OCI-LY7 (cell line): ENCODE measurements around the gene PLSCR5. TPM values are rescaled to one million over a fixed set of nuclear protein-coding genes. Genes with fewer than 3 reads are reported as not detected.

Experiments
- BruUV-seq: library from RNA; stranded (reverse); fragments of 400-500 nt; replicated peaks from 2 replicates; lab custom pipeline; 2021; lab: Mats Ljungman, UMichigan
- CTCF ChIA-PET: fragments of 300-600 bp; sonication (Branson Sonifier 250); formaldehyde crosslinking; loops from one replicate; lab custom pipeline; 2022; ENCODE audit warnings: antibody characterized with exemption; ENCODE audit not compliant: unreplicated experiment; lab: Charles Lee
- POLR2A ChIA-PET: fragments of 300-600 bp; sonication (Branson Sonifier 250); formaldehyde crosslinking; loops from one replicate; lab custom pipeline; 2022; ENCODE audit warnings: antibody characterized with exemption; lab: Charles Lee
- DNase-seq: peaks from one replicate; pipeline ENCODE4 v3.0.0-alpha.2; 2015; ENCODE audit warnings: low spot score
- H2AFZ ChIP-seq: fragments of 200-600 bp; sonication (generic), shearing (Covaris generic); 2 replicates; pipeline ENCODE4 v1.6.1; 2014; ENCODE audit warnings: mild to moderate bottlenecking, antibody characterized with exemption, low read length, moderate library complexity
- H3K27ac ChIP-seq: fragments of 200-600 bp; sonication (generic); 2 replicates; pipeline ENCODE4 v1.5.1; 2014; ENCODE audit warnings: mixed run types, low read depth, mild to moderate bottlenecking, moderate library complexity, low read length, inconsistent platforms; ENCODE audit not compliant: poor library complexity, severe bottlenecking
- H3K36me3 ChIP-seq: fragments of 200-600 bp; sonication (generic); 2 replicates; pipeline ENCODE4 v1.6.1; 2014; ENCODE audit warnings: mild to moderate bottlenecking, antibody characterized with exemption, low read length, moderate library complexity, mixed read lengths; ENCODE audit not compliant: insufficient read depth
- H3K4me1 ChIP-seq: fragments of 200-600 bp; sonication (generic); 2 replicates; pipeline ENCODE4 v1.5.1; 2014; ENCODE audit warnings: mild to moderate bottlenecking, low read length; ENCODE audit not compliant: insufficient read depth, poor library complexity, severe bottlenecking
- H3K4me2 ChIP-seq: fragments of 200-600 bp; sonication (generic); 2 replicates; pipeline ENCODE4 v1.6.1; 2014; ENCODE audit warnings: mild to moderate bottlenecking, low read length
- H3K4me3 ChIP-seq: fragments of 200-600 bp; sonication (generic); 2 replicates; pipeline ENCODE4 v1.5.1; 2014; ENCODE audit warnings: mild to moderate bottlenecking, low read depth, low read length; ENCODE audit not compliant: poor library complexity, severe bottlenecking
- H3K79me2 ChIP-seq: fragments of 200-600 bp; sonication (generic); 2 replicates; pipeline ENCODE4 v1.6.1; 2016; ENCODE audit warnings: low read depth, mild to moderate bottlenecking, low read length, moderate library complexity, mixed read lengths; ENCODE audit not compliant: insufficient read depth
- H3K9me2 ChIP-seq: fragments of 200-600 bp; sonication (generic); 2 replicates; pipeline ENCODE4 v1.6.1; 2016; ENCODE audit warnings: mild to moderate bottlenecking, low read length, mixed read lengths; ENCODE audit not compliant: insufficient read depth
- H3K9me3 ChIP-seq: fragments of 200-600 bp; sonication (generic); 2 replicates; pipeline ENCODE4 v1.6.1; 2014; ENCODE audit warnings: mild to moderate bottlenecking, mixed run types, low read length, mixed read lengths
- H4K20me1 ChIP-seq: fragments of 200-600 bp; sonication (generic); 2 replicates; pipeline ENCODE4 v1.6.1; 2014; ENCODE audit warnings: mild to moderate bottlenecking, antibody characterized with exemption, low read length, moderate library complexity, mixed read lengths; ENCODE audit not compliant: insufficient read depth
- EZH2phosphoT487 ChIP-seq: fragments of 200-600 bp; sonication (generic); IDR thresholded peaks from 2 replicates; pipeline ENCODE4 v1.6.1; 2018; ENCODE audit warnings: low read depth, borderline replicate concordance, mild to moderate bottlenecking, mixed run types, antibody characterized with exemption, low read length, moderate library complexity, mixed read lengths
- intact Hi-C: fragments of 100-400 bp; cut with micrococcal nuclease; formaldehyde crosslinking; loops from one replicate; pipeline ENCODE4 v1.10.0; 2022; ENCODE audit not compliant: unreplicated experiment
- total RNA-seq, 2 experiments: library from RNA; depleted of rRNA in 1 of 2; stranded (reverse); fragments of >200 nt in 1 of 2; shearing (Covaris generic) in 1 of 2; gene quantifications; 2 replicates each; pipeline ENCODE4 v1.2.3, GENCODE V29; 2014 to 2022
- TF ChIP-seq, protein P1 (sequence below): fragments of 200-600 bp; sonication (generic); conservative IDR thresholded peaks from 2 replicates; pipeline ENCODE4 v1.5.1; 2014; ENCODE audit warnings: mild to moderate bottlenecking, antibody characterized with exemption, low read length, moderate library complexity, mixed read lengths

The PLSCR5 gene
- total RNA-seq, 2 experiments from 2014 or later: not detected

DNA sequence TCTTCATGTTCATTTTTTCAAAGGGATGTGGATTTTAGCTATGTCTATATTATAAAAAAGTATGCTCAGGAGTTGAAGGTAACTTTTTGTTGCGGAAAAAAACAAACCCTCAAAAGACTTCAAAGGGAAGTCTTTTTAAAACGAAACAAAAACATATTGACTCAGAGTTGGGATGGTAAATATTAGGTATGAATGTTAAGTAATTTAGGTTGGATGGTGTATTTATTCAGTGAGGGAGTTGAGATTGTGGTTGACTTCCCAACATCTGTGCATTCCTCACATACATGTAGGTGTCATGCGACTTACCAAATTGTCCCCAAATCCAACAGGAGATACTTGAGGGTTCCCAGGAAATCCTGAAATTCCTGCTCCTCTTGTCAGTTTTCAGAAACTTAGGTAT is 32.7 kb upstream of the PLSCR5 start:
- H3K4me3 ChIP-seq: no peak overlapping the region
- no peak for DNase-seq
- H3K9me3 ChIP-seq: no peaks in the 10 kb centered on the region
- H4K20me1 ChIP-seq: no peaks in the 10 kb centered on the region
- POLR2A ChIA-PET: interaction anchor here (0.6 kb wide), 2 partner anchors 90 to 1131 kb away, joined by 3 to 4 read pairs; no protein-coding TSS in a partner anchor
- no peak for TF ChIP-seq EZH2phosphoT487
- TF ChIP-seq, protein P1, sequence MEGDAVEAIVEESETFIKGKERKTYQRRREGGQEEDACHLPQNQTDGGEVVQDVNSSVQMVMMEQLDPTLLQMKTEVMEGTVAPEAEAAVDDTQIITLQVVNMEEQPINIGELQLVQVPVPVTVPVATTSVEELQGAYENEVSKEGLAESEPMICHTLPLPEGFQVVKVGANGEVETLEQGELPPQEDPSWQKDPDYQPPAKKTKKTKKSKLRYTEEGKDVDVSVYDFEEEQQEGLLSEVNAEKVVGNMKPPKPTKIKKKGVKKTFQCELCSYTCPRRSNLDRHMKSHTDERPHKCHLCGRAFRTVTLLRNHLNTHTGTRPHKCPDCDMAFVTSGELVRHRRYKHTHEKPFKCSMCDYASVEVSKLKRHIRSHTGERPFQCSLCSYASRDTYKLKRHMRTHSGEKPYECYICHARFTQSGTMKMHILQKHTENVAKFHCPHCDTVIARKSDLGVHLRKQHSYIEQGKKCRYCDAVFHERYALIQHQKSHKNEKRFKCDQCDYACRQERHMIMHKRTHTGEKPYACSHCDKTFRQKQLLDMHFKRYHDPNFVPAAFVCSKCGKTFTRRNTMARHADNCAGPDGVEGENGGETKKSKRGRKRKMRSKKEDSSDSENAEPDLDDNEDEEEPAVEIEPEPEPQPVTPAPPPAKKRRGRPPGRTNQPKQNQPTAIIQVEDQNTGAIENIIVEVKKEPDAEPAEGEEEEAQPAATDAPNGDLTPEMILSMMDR: no peak
- H2AFZ ChIP-seq: no peak overlapping the region
- BruUV-seq: no TSS peak
- no peaks in the 10 kb centered on the region for H3K9me2 ChIP-seq
- no peaks in the 10 kb centered on the region for H3K4me1 ChIP-seq
- H3K4me2 ChIP-seq: no peak overlapping the region
- CTCF ChIA-PET: no interaction called here
- no peaks in the 10 kb centered on the region for H3K79me2 ChIP-seq
- H3K36me3 ChIP-seq: no peaks in the 10 kb centered on the region
- intact Hi-C loops: no loop called here
- no peak overlapping the region for H3K27ac ChIP-seq

DNA sequence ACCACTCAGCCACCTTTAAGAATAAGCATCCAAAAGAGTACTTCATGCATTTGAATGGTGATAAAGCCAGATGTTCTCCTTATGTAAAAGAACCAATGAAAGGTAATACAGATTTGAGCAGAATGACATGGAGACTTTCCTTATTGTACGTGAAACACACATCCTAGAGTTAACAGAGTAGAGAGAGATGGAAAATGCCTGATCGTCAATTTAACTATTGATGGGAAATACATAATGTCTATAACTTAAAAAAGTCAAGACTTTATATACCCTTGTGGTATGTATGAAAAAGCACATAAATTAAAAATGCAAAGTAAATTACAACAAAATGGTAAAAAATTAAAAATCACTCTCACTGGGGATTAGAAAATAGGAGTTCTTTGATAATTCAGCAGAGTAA is 31.7 kb upstream of the PLSCR5 start:
- ChIA-PET POLR2A (no interaction called here), CTCF (no interaction called here)
- no peak overlapping the region for H3K27ac ChIP-seq
- no peak overlapping the region for H3K4me2 ChIP-seq
- H3K36me3 ChIP-seq: no peaks in the 10 kb centered on the region
- no peaks in the 10 kb centered on the region for H3K9me3 ChIP-seq
- intact Hi-C loops: no loop called here
- no peaks in the 10 kb centered on the region for H3K9me2 ChIP-seq
- H3K4me1 ChIP-seq: no peaks in the 10 kb centered on the region
- H3K4me3 ChIP-seq: no peak overlapping the region
- TF ChIP-seq EZH2phosphoT487: no peak
- TF ChIP-seq, protein P1: no peak
- DNase-seq: no peak
- H4K20me1 ChIP-seq: no peaks in the 10 kb centered on the region
- no peak overlapping the region for H2AFZ ChIP-seq
- no TSS peak for BruUV-seq
- no peaks in the 10 kb centered on the region for H3K79me2 ChIP-seq

DNA sequence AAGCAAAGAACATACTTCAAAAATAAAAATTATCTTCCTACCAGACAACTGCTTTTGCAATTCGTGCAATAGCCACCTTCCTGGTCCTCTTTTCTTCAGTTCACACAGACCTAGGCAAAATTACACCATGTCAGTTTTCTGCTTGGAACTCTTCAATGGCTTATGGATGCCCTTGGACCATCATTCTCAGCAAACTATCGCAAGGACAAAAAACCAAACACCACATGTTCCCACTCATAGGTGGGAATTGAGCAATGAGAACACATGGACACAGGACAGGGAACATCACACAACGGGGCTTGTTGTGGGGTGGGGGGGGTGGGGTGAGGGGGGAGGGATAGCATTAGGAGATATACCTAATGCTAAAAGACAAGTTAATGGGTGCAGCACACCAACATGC is 29.2 kb upstream of the PLSCR5 start:
- H3K27ac ChIP-seq: no peak overlapping the region
- intact Hi-C loops: no loop called here
- BruUV-seq: no TSS peak
- no peaks in the 10 kb centered on the region for H3K9me3 ChIP-seq
- no peaks in the 10 kb centered on the region for H4K20me1 ChIP-seq
- no peak overlapping the region for H3K4me2 ChIP-seq
- DNase-seq: no peak
- H3K4me3 ChIP-seq: no peak overlapping the region
- H3K36me3 ChIP-seq: no peaks in the 10 kb centered on the region
- ChIA-PET CTCF (no interaction called here), POLR2A (interaction anchor here (0.7 to 0.9 kb wide), 2 partner anchors 12 to 16 kb away, joined by 3 read pairs; no protein-coding TSS in a partner anchor)
- H3K4me1 ChIP-seq: no peaks in the 10 kb centered on the region
- TF ChIP-seq EZH2phosphoT487: no peak
- TF ChIP-seq, protein P1: no peak
- H3K9me2 ChIP-seq: no peaks in the 10 kb centered on the region
- H3K79me2 ChIP-seq: no peaks in the 10 kb centered on the region
- no peak overlapping the region for H2AFZ ChIP-seq
